ENCODE data around the gene PALS1.

DNA sequence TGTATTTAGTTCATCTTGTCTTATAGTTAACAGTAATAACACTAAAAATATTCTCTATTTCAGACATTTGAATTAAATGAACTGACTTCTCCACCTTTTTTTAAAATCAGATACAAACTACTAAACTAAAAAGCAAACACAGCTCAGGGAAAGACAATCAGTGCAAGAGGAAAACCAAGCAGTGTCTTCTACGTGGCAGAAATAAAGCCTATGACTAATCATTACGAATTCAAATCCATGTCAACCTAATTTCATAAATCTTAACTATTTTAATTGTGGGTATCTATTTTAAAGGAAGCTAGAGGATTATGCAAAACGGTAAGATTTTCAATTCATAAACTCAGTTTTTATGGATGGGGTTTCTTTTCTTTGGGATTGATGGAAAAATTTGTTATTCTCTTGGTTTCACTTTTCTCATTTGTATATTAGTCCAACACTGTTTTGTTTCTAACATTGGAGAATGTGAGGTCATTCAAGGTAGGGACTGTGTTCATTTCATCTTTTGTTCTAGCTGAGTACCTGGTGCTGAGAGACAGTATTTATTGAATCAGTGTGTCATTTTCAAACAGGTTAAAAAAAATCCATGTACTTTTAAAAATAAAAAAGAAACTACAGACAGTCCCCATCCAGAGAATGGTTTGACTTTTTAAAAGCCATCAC is 12.8 kb upstream of the PALS1 start:
- TF ChIP-seq, protein P1, sequence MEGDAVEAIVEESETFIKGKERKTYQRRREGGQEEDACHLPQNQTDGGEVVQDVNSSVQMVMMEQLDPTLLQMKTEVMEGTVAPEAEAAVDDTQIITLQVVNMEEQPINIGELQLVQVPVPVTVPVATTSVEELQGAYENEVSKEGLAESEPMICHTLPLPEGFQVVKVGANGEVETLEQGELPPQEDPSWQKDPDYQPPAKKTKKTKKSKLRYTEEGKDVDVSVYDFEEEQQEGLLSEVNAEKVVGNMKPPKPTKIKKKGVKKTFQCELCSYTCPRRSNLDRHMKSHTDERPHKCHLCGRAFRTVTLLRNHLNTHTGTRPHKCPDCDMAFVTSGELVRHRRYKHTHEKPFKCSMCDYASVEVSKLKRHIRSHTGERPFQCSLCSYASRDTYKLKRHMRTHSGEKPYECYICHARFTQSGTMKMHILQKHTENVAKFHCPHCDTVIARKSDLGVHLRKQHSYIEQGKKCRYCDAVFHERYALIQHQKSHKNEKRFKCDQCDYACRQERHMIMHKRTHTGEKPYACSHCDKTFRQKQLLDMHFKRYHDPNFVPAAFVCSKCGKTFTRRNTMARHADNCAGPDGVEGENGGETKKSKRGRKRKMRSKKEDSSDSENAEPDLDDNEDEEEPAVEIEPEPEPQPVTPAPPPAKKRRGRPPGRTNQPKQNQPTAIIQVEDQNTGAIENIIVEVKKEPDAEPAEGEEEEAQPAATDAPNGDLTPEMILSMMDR (IDR thresholded peaks at IDR 0.05; ENCODE audit: extremely low read depth in 1 of 2, insufficient read depth in 1 of 2, low read depth in 1 of 2, low read length in 2 of 2) = no peak
- TF ChIP-seq JUN (IDR thresholded peaks at IDR 0.05; ENCODE audit: borderline replicate concordance, insufficient read depth, insufficient read length, low read depth) (no peak), EZH2 (IDR thresholded peaks at IDR 0.05; ENCODE audit: borderline replicate concordance, low read depth, low read length, severe bottlenecking) (no peak), MYC (IDR thresholded peaks at IDR 0.05; ENCODE audit: low read depth, low read length) (no peak), FOS (IDR thresholded peaks at IDR 0.05; ENCODE audit: borderline replicate concordance, insufficient read depth, low read length) (no peak), POLR2A (IDR thresholded peaks at IDR 0.05; ENCODE audit: low read depth, low read length) (no peak), POLR2AphosphoS5 (IDR thresholded peaks at IDR 0.05; ENCODE audit: insufficient read depth, low read depth, low read length) (no peak), GATA2 (IDR thresholded peaks at IDR 0.05; ENCODE audit: insufficient read depth, insufficient read length, low read depth, low read length) (no peak)
- TF ChIP-seq, protein P2, sequence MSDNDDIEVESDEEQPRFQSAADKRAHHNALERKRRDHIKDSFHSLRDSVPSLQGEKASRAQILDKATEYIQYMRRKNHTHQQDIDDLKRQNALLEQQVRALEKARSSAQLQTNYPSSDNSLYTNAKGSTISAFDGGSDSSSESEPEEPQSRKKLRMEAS (IDR thresholded peaks at IDR 0.05; ENCODE audit: insufficient read depth, insufficient read length) = no peak
